Activated CD4-positive, alpha-beta T cell treated with anti-CD3 and anti-CD28 coated beads, Interleukin-10, Interleukin-2, amounts not matched to agents 100 ng/mL and 50 ng/mL, durations not matched to agents 16 hours and 8 hours (primary cell): ENCODE measurements around the gene OGDH.

Experiments
- DNase-seq: peaks from one replicate; pipeline ENCODE4 v3.0.0-alpha.2; 2020

The OGDH gene

DNA sequence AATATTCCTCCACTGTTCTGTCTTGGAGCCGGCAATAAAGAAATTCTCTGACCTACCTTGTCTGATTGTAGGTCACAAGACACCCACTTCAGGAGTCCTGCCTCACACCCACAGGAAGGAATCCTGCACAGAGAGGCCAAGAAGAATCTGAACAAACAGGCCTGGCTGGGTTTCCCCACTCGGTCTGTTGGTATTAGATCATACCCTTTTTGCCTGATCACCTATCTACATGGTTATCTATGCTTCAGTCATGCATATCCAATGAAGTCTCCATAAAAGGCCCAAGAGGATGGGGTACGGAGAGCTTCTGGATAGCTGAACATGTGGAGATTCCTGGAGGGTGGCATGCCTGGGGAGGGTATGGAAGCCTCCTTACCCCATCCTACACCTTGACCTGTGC is 12.3 kb downstream of the OGDH start:
- DNase-seq: peak; percentile 49

DNA sequence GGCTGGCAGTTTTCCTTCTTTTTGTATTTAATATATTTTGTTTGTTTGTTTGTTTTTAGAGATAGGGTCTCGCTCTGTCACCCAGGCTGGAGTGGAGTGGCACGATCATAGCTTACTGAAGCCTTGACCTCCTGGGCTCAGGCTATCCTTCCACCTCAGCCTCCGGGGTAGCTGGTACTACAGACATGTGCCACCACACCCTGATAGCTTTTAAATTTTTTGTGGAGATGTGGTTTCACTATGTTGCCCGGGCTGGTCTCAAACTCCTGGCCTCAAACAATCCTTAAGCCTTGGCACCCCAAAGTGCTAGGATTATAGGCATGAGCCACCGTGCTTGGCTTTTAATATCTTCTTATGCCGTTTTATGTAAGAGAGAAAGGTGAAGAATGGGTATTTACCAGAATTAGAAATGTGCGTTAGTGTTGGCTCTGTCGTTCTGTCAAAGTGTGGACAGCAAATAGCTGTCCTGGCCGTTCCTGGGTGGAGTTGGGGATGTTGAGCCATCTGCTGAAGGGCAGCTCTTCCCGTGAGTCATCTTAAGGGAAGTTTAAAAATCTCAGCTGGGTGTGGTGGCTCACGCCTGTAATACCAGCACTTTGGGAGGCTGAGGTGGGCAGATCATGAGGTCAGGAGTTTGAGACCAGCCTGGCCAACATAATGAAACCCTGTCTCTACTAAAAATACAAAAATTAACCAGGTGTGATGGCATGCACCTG is 14.8 kb downstream of the OGDH start:
- DNase-seq: no peak

DNA sequence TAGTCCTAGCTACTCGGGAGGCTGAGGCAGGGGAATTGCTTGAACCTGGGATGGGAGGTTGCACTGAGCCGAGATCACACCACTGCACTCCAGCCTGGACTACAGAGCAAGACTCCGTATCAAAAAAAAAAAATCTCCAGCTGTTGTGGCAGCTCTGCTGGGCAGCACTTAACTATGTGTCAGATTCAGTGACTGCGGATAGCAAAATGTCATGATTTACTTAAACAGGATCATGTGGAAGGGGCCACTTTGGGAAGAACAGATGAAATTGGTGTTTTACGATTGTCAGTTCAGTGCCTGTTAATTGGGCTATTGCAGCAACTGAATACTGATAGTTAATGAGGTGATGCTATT is 15.3 kb downstream of the OGDH start:
- DNase-seq: no peak

DNA sequence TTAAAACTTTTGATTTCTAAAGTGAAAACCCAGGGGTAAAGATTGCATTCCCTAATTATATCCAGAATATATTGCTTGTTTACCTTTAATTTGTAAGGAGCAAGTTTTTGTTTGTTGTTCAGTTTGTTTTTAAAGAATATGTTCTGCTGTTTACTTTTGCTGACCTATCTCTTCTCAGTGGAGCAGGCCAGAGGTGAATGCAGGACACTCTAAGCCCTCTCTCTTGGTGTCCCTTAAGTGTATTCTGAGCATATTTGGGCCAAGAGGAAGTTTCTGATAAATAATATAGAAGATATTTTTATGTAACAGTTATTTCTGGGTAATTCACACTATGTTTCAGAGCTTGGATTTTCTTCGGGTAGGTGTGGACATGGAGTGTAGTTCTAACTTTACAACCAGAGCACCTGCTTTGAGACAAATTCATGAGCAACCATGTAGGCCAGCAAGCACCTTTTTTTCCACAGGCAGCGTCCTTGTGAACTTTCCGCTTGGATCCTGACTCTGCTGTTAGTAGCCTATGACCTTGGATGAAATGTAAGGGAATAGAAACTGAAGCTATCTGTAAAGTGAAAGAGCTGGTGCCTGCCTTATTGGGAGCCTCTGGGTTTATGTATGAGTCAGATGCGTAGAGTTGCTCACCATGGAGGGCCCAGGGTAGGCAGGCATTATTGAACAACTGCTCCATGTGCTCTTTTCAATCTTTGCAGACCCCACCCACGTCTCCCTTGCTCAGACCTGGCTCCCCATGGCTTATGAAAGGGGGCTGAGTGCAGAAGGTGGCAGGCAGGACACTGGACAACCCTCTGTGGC is 16.1 kb downstream of the OGDH start:
- peak; percentile 84 for DNase-seq

DNA sequence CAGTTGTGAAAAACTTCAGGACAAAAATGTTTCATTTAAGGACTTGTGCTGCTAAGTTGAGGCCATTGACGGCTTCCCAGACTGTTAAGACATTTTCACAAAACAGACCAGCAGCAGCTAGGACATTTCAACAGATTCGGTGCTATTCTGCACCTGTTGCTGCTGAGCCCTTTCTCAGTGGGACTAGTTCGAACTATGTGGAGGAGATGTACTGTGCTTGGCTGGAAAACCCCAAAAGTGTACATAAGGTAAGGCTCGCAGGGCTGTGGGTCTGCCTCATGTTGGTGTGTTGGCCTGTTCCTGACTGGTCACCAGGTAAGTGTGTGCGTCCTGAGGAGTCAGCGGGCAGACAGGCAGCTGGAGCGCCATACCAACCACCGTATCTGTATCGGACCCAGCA is 17.9 kb downstream of the OGDH start:
- no peak for DNase-seq

DNA sequence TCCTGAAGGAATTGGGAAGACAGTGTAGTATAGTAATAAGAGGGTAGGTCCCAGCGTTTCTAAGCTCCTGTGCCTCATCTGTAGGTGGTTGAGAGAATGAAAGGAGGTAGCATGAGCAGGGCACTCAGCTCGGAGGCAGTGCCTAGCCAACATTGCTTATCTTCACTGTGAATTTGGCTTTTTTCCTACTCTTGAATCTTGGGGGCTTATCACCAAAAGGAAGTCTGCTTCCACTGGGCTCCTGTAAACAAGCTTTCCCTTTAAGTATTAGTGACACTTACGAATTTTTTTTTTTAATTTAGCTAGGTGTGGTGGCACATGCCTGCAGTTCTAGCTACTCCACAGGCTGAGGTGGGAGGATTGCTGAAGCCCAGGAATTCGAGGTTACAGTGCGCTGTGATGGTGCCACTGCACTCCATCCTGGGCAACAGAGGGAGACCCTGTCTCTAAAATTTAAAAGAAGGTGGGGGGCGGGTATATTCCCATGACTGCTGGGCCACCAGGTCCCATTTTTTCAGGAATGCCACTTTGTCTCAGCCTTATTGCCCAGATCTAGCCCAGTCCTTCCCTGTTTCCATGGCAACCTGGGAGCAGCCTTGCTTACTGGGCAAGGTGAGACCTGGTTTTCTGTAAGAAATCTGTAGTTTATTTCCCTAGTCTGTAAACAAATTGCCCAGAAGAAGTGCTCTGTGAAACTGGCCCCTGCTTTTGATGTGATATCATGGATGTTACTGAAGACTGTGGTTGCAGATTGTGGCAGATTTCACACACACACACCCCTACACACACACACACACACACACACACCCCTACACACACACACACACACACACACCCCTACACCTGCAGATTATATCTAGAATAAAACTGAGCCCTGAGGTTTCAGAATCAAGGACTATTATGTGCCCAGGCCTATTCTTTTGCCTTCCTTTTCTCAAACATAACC is 19.4 kb downstream of the OGDH start:
- no peak for DNase-seq

DNA sequence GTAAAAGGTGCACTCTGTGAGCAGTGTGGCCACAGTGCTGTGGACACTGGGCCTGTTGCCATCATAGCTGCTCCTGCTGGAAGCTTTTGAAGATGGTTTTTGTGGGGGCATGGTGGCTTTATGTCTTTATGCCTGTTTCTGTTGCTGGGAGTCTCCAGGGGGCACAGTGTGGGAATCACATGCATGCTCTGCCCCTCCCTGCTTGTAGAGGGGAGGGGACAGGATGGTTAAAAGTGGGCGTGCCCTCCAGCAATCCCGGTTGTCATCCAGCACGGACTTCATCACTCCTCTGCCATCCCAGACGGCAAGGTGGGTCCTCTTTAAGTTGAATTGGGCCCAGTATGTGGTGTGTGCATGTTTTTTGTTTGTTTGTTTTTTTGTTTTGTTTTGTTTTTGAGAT is 20.2 kb downstream of the OGDH start:
- no peak for DNase-seq

DNA sequence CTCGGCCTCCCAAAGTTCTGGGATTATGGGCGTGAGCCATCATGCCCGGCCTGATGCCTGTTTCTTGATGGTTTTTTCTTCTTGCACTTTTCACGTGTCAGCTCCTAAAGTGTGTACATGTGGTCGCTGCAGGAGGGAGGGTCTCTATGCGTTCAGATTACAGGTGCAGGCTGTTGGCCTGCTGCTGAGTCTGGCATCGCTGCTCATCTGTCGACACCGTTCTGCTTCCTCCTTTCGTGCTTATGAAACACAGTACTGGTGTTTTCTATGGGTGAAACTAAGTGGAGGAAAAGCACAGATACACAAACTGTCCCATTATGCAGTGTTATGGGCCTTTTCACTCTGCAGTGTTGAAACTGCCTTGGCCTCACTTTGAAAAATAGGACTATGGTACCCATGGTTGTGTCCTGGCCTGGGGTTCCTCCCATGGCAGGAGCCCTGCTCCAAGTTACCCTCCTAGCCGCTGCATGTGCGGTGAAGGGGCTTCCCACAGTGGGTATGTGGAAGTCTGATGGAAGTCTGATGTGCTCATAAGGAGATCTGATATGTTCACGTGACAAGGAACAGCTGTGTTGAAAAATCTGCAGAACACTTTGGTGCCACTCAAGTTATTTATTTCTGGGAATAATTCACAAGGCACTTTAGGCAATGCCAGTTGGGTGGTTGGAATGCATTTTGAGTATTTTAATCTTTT is 23.5 kb downstream of the OGDH start:
- DNase-seq: no peak

DNA sequence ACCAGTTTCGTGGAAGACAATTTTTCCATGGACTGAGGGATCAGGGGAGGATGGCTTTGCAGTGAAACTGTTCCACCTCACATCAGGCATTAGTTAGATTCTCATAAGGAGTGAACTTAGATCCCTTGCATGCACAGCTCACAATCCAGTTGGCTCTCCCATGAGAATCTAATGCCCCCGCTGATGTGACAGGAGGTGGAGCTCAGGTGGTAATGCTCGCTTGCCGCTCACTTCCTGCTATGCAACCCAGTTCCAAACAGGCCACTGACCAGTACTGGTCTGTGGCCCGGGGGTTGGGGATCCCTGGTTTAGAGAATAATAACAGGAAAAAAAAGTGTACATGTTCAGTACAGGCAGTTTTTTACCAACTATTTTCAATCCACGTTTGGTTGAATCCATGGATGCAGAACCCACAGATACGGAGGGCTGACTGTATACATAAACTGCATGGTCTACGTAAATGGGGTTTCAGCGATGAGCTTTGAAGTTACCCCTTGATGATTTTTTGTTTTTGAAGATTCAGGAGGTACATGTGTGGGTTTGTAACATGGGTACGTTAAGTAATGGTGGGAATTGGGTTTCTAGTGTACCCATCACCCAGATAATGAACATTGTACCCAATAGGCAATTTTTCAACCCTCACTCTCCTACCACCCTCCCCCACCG is 24.5 kb downstream of the OGDH start:
- no peak for DNase-seq

DNA sequence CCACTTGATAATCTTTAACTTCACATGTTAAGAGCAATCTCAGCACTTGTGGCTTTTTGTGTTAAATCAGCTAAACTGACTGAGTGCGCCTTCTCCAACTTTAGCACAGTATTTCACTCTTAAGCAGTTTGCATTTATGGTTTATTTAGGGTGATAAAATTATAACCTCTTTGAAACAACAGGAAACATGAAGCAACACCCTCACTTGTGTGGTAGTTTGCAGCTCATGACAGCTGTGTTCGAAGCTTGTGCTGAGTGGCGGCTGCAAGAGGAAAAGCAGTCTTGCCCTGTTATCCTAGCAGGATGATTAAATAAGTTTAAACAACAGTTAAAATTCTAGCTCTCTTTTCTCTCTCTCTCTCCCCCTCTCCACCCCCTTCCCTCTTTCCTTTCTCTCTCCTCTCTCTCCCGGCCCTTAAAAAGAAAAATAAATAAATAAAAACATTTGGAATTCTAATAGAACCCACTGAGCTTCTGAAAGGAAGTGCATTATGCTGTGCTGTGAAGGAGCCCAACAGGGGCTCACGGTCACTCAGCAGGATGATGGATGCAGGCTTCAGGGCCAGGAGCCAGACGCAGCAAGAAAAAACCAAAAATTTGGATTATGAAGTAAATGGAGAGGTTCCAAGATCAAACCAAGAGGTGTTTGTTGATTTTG is 25.2 kb downstream of the OGDH start:
- DNase-seq: peak; percentile 61

DNA sequence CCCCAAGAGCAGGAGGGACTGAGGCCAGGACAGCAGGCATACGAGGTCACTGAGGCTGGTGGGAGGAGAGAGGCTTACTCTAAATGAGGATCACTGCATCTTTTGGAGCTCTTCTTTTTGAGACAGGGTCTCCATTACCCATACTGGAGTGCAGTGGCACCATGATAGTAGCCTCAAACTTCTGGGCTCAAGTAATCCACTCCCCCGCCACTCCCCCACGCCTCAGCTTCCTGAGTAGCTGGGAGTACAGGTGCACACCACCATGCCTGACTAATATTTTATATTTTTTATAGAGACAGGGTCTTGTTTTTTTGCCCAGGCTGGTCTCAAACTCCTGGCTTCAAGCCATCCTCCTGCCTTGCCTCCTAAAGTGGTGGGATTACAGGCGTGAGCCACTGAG is 25.8 kb downstream of the OGDH start:
- DNase-seq: no peak

DNA sequence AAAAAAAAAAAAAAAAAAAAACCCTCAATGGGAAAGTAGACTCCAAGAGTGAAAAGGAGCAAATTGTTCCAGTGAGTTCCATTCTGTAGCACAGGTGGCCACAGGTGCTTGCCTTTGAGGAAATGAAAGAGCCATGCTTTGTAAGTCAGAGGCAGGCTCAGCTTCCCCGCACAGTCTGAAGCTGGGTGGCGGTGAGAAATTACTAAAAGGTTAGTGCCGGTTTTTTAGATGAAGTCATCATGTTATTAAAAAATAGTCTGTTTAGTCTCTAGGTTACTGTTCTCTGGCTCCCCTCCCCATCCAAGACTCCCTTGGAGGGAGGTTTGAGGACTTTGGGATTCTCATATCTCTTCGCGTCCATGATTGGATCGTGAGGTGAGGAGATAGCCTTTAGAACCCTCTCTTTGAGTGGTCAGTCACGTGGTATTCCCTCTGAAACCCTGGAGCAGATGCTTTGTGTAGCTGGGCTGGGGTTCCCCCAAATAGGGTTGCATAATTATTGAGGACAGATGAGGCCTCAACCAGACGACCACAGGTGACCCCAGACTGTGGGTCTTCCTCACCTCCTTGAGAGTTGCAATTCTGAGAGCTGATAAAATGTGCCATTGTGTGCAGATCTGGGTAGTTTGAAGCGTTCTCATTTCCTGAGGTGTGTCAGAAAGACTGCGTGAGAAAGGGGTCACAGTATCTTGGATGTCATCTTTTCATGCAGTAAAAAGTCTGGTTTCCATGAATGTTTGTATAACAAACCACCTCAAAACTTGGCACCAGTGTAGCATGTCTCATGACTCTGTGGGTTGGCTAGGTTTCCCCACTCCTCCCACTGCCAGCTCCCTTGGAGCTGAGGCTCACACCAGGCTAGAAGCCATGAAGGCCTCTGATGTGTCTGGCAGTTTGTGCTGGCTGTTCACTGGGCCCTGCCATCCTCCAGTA is 27.1 kb downstream of the OGDH start:
- peak; percentile 79 for DNase-seq

DNA sequence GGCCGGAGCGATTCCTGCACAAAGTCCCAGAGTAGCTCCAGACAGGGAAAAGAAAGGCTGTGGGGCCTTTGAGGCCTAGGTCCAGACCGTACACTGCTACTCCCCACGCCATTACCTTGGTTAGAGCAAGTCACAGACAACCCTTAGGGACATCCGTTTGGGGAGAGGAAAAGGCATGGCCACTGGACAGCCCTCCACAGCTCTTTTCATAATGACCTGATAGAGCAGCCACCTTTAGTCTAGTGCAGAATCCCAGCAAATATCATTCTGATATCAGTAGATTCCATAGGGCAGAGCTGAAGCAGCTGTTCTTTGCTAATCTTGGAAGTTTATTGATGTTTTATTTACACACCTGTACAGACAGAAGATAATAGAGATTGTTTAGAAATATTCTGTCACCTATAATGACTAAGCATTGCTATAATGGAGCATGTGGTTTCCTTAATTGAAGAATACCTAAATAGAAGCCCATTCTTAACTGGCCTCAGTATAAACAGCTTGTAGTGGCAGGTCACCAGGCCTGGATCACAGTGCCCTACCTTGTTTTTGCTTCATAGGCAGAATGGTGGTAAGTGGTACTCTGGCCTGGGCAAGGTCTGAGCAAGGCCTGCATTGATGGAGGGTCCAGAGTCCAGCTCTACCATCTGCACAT is 27.9 kb downstream of the OGDH start:
- DNase-seq: no peak

DNA sequence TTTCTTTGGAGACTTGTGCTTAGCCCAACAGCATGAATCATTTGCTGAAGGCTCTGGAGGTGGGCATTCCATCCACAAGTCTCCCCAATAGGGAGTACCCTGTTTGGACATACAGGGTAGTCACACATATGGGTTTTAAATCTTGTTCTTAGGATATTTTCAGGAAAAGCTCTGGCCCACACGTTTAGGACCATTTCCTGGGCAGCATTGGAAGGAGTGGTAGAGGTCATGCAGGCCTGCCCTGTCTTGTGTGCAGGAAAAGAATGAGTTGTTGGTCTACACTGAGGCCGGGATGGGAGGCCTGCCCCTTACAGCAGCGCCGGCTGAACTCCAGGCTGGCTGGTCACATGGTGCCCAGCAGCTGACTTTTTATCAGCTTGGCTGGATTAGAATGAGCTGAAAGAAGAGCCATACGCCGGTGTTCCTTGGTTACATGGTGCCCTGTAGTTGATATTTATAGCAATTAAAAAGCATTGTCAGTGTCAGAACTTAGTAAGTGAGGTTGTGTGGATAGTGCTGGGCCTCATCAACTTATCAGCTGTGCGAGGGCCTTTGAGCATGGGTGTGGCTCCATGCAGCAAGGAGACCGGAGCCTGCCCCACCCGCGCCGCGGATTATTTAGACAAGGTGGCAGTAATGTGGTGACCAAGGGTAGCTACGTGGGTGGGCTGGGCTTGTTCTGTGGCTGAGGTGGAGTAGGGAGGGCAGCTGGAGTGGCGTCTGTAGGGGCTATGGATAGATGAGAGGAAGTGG is 28.6 kb downstream of the OGDH start:
- no peak for DNase-seq

DNA sequence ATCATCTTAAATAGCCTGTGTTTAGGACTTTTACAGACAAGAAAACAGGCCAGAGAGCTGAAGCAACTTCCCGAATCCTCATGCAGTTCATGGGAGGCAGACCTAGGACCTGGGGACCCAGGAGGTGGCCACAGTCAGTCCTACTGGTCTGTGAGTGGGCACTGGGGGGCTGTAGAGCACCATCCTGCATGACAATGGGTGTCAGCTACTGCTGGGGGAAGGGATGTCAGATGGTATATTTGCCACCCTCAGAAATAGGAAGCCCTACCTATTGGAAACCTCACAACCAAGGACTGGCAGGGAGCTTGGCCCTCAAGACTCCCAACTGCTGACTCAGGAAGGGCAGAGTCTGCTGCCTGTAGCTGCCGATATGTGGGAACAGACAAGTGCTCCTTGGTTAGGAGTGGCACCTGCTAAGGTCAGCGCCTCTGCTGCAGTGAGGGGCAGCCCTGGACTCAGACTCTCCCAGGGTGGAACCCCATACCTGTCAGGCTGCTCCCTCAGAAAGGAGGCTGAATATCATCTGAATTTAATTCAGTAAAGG is 29.7 kb downstream of the OGDH start:
- DNase-seq: no peak

DNA sequence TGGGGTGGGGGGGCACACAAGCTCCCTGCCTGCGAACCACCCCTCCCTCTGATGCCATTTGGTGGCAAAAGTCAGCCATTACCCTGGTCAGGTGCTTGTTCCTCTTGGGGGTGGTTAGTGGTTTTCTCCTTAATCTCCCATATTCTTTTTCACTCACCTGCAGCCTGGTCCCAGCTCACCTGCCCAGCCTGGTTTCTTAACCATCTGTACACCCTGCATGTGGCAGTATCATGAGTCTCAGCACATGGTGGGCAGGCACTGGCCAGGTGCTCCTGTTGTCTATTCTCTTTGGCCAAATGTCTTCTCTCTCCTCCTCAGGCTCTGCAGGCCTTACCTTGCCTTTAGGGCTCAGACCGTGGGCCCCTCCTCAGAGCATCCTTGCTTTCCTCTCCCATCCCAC is 30.5 kb downstream of the OGDH start:
- no peak for DNase-seq

DNA sequence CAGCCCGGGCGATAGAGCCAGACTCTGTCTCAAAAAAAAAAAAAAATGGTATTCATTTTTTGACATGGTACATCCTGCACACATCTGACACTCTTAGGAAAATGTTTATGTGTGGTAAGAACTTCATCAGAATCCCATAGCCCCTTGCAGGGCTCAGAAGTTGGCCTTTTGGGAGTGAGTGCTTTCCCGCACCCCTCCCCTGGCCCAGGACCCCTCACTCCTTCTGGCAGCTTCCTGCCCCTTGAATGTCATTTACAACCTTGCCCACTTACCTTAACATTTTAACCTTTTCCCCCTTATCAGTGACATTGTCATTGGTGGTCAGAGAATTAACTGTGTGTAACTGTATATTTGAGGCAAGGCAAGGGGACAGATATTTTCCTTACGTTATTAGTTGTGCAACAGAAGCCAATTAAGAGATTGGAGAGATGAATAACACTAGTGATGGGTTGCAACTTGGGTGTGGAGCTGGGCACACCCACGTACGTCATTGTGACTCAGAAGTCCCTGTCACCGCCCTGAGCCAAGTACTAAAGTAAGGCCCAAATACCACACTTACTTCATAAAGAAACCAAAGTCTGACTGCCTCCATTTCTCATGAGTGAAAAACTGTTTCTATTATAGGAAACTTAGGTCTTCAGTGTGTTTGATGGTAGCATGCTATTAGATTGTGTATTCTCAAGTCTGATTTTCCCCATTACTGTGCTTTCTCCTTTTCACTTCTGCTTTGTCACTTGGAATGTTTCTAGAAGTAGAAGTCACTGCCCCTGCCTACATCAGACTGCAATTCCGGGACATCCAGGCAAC is 31.6 kb downstream of the OGDH start:
- DNase-seq: peak; percentile 94
